ENCODE data around the gene PAN2.

DNA sequence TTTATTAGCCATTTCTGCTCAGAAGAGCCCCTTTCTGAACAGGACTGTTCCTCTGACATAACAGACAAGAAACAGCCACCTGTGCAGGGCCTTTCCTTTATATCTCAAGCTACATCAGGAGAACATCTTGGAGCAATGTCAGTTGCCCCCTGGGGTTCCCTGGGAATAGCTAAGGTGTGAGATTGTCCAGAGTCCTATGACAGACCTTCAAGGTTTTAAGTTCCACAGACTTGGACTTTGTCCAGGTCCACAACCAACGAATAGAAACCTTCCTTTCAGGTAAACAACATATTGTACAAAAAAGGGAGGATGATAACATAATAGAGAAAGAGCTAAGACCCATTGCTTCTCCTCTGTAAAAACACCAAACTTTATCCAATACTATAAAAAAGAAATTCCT is 7.8 kb upstream of the PAN2 start:
- TF ChIP-seq, protein P1, sequence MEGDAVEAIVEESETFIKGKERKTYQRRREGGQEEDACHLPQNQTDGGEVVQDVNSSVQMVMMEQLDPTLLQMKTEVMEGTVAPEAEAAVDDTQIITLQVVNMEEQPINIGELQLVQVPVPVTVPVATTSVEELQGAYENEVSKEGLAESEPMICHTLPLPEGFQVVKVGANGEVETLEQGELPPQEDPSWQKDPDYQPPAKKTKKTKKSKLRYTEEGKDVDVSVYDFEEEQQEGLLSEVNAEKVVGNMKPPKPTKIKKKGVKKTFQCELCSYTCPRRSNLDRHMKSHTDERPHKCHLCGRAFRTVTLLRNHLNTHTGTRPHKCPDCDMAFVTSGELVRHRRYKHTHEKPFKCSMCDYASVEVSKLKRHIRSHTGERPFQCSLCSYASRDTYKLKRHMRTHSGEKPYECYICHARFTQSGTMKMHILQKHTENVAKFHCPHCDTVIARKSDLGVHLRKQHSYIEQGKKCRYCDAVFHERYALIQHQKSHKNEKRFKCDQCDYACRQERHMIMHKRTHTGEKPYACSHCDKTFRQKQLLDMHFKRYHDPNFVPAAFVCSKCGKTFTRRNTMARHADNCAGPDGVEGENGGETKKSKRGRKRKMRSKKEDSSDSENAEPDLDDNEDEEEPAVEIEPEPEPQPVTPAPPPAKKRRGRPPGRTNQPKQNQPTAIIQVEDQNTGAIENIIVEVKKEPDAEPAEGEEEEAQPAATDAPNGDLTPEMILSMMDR (IDR thresholded peaks at IDR 0.05; ENCODE audit: insufficient read depth, low read depth, low read length), result no peak
- no peak for TF ChIP-seq EZH2 (IDR thresholded peaks at IDR 0.05; ENCODE audit: insufficient read depth, low read length)
